ENCODE results near the gene MFAP2. TPM values are rescaled to one million over a fixed set of nuclear protein-coding genes. Genes with fewer than 3 reads are reported as not detected.

The MFAP2 gene, protein sequence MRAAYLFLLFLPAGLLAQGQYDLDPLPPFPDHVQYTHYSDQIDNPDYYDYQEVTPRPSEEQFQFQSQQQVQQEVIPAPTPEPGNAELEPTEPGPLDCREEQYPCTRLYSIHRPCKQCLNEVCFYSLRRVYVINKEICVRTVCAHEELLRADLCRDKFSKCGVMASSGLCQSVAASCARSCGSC
- total RNA-seq (2021): 146 and 152 TPM in 2 replicates
- long read RNA-seq, transcript MFAP2-202 (9 exons, 1,260 nt): major isoform, 124 of 245 reads
- long read RNA-seq, partial matches to known transcripts: 15 of 245 reads
- long read RNA-seq, other reads (novel, unspliced or antisense): 106 of 245 reads

GRCh38 chr1:16980473-16981268 lies at the start of gene MFAP2:
TSS of gene MFAP2 (minus strand) at chr1:16980620. CDS start at chr1:16978273, 2,347 bp downstream.
- peak within 1 kb of the TSS; percentile 52 for H3K9ac ChIP-seq (ENCODE audit: extremely low read depth, insufficient read length, low read length)
- peak within 1 kb of the TSS; percentile 80 to 82 for H3K4me3 Mint-ChIP-seq
- H4K91ac ChIP-seq (ENCODE audit: insufficient read length, low read depth, low read length): no peak within 1 kb of the TSS
- no peak within 1 kb of the TSS for H3K27ac ChIP-seq (ENCODE audit: insufficient read length, low read depth, low read length)
- H3K79me2 ChIP-seq (ENCODE audit: insufficient read depth, low read length): no peaks in the 10 kb centered on the region; the same call in 1 of the 2 replicates
- peaks cover 7 to 28% (median 20%) of the 10 kb centered on the region in 3 experiments; a peak in 6 of 7 replicates for H3K36me3 Mint-ChIP-seq (ENCODE audit: insufficient read depth in 1 of 3, low read depth in 3 of 3)
- DNase-seq: peak; percentile 59
- H3K23me2 ChIP-seq (ENCODE audit: insufficient read length, low read depth, low read length, poor library complexity, severe bottlenecking): peaks cover 11% of the 10 kb centered on the region
- H3K4me2 ChIP-seq (ENCODE audit: insufficient read depth, insufficient read length, low read length): peak within 1 kb of the TSS; percentile 67
- peaks cover 23 to 39% of the 10 kb centered on the region in 2 experiments for H3K4me1 Mint-ChIP-seq
- H2AK5ac ChIP-seq (ENCODE audit: insufficient read length, low read length): no peak within 1 kb of the TSS
- H3K9me3 ChIP-seq (ENCODE audit: control insufficient read depth, low read depth, low read length): no peaks in the 10 kb centered on the region
- no peak within 1 kb of the TSS for H3K23ac ChIP-seq (ENCODE audit: insufficient read length, low read depth, low read length)
- H4K5ac ChIP-seq (ENCODE audit: insufficient read length, low read depth, low read length): no peak within 1 kb of the TSS
- H3K14ac ChIP-seq (ENCODE audit: insufficient read depth, low read length): peak within 1 kb of the TSS; percentile 41; the same call in 1 of the 2 replicates
- H3K9me3 Mint-ChIP-seq: no peaks in the 10 kb centered on the region
- TF ChIP-seq CTCF (conservative IDR thresholded peaks at IDR 0.05): no peak
- H3K27ac Mint-ChIP-seq: peak within 1 kb of the TSS in 1 of 3 experiments; percentile 72; a peak in 3 of 7 replicates
- no peak within 1 kb of the TSS for H2BK5ac ChIP-seq (ENCODE audit: insufficient read length, low read length)
- H3K4me1 ChIP-seq (ENCODE audit: insufficient read depth, low read length): no peaks in the 10 kb centered on the region; the same call in 1 of the 2 replicates
- H3K4ac ChIP-seq (ENCODE audit: low read depth, low read length): no peak within 1 kb of the TSS; the same call in 1 of the 2 replicates
- no peak within 1 kb of the TSS for H4K8ac ChIP-seq (replicated peaks; ENCODE audit: insufficient read length, low read depth, low read length)
- H2AFZ ChIP-seq (ENCODE audit: low read length): no peak within 1 kb of the TSS
- no peak within 1 kb of the TSS for H2BK12ac ChIP-seq (ENCODE audit: insufficient read length, low read depth, low read length)
- no peaks in the 10 kb centered on the region for H3K79me1 ChIP-seq (ENCODE audit: insufficient read depth, low read depth, low read length, poor library complexity, severe bottlenecking)
- no peak within 1 kb of the TSS for H2BK20ac ChIP-seq (ENCODE audit: low read depth, low read length, poor library complexity, severe bottlenecking)
- peaks cover 9% of the 10 kb centered on the region for H3K27me3 Mint-ChIP-seq (ENCODE audit: low read depth)
- H3K18ac ChIP-seq (ENCODE audit: insufficient read length, low read depth, low read length): peak within 1 kb of the TSS; percentile 70
- no peaks in the 10 kb centered on the region for H4K20me1 ChIP-seq (ENCODE audit: control insufficient read depth, insufficient read depth, insufficient read length)
- no CpG with 5 or more reads among the region's 53 CpGs for WGBS (ENCODE audit: extremely low coverage, insufficient read length, low lambda C conversion rate)
- no peaks in the 10 kb centered on the region for H3K27me3 ChIP-seq (ENCODE audit: insufficient read depth, low read length)
- H2BK15ac ChIP-seq (ENCODE audit: low read depth, low read length): no peak within 1 kb of the TSS
- H3T11ph ChIP-seq (ENCODE audit: low read length): no peak within 1 kb of the TSS
- no peak within 1 kb of the TSS for H3K56ac ChIP-seq (ENCODE audit: insufficient read length, low read depth, low read length)
- H2BK120ac ChIP-seq (ENCODE audit: low read depth, low read length, poor library complexity, severe bottlenecking): no peak within 1 kb of the TSS

Measured in H9 (cell line).